ENCODE results near the gene RIPK3.
A peak's percentile ranks its signal among the peaks of the same experiment; 100 is the strongest.
"Not testable (repeated sequence)": the region's sequence is repeated elsewhere in the genome, so short reads cannot be mapped to it uniquely, and the experiment has no call there.

The RIPK3 gene

DNA sequence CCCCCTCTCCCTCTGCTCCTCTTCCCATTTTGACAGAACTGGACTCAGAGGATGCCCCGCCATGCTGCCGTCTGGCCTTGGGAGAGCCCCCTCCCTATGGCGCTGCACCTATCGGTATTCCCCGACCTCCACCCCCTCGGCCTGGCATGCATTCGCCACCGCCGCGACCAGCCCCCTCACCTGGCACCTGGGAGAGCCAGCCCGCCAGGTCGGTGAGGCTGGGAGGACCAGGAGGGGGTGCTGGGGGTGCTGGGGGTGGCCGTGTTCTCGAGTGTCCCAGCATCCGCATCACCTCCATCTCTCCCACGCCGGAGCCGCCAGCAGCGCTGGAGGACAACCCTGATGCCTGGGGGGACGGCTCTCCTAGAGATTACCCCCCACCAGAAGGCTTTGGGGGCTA lies 29.7 kb upstream of the RIPK3 start:
- DNase-seq, result no peak

DNA sequence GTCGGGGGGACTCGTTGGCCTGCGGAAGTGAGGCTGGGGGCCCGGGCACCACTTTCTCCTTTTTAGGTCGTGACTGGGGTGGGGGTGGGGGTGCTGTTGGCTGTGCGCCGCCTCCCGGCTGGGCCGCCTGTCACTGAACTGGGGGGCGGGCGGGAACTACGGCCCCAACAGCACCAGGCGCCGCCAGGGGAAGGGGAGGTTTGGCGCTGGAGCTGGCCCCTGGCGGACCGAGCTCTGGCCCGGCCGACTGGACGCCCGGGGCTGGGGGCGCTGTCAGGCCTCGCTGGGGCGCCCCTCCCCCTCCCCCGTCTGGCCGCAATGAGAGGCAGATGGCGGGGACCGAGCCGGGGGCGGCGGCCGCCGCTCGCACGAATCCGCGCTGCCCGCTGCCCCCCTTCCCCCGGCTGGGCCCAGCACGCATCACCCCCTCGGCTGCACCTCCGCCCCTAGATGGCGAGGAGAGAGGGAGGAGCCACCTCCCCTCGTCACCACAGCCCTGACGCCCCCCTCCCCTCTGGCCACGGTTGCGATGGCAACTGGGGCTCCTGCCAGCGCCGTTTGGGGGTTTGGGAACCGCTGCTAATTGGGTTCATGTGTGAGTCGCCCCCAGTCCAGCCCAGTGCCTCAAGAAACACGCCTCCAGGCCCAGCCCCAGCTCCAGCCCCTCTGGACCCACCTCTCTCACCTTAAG lies 28.9 kb upstream of the RIPK3 start:
- peak in 1 of 4 experiments; percentile 16 for DNase-seq

DNA sequence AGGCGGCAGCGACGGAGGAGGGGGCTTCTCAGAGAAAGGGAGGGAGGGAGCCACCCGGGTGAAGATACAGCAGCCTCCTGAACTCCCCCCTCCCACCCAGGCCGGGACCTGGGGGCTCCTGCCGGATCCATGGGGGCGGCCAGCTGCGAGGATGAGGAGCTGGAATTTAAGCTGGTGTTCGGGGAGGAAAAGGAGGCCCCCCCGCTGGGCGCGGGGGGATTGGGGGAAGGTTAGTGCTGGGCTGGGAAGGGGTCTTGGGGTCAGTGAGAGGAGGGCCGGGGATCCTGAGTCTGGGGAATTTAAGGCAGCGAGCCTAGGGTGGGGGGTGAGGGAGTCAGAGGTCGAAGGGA lies 28.4 kb upstream of the RIPK3 start:
- DNase-seq, result no peak

DNA sequence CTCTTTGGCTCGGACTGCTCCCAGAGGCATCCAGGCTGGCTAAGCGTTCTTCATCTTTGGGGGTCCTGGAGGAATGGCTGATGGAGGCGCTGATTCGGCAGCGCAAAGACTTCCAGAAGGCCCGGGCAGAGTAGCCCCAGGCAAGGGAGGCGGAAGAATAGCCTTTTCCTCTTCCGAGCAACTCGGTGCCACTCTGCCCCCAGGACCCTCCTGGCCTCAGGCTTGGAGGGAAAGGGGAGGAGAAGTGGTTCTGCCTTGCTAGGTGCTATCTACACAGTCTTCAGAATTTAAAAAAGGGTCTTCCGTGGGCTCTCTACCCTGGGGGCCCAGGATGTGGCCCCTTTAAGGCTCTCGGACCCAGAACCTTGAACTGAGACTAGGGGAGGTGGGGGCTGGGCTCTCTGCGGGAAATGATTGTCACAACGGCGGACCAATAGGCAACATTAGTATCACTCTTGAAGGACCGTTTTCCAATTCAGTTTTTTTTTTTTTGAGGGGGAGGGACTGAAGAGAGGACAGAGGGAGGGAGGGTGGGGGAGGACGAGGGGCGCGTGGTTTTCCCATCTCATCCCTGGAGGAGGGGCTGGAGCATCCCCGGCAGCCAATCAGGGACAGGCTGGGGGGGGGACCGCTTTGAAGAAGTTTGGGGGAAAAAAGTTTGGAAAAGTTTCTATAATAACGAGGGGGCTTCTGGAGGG lies 27.9 kb upstream of the RIPK3 start, which contains the start of gene NFATC4:
Gene NFATC4, plus strand, starts transcription at position 671 of the 698 bp plus-strand sequence. CDS start 157 bp downstream, outside the sequence.
- DNase-seq, result no peak

DNA sequence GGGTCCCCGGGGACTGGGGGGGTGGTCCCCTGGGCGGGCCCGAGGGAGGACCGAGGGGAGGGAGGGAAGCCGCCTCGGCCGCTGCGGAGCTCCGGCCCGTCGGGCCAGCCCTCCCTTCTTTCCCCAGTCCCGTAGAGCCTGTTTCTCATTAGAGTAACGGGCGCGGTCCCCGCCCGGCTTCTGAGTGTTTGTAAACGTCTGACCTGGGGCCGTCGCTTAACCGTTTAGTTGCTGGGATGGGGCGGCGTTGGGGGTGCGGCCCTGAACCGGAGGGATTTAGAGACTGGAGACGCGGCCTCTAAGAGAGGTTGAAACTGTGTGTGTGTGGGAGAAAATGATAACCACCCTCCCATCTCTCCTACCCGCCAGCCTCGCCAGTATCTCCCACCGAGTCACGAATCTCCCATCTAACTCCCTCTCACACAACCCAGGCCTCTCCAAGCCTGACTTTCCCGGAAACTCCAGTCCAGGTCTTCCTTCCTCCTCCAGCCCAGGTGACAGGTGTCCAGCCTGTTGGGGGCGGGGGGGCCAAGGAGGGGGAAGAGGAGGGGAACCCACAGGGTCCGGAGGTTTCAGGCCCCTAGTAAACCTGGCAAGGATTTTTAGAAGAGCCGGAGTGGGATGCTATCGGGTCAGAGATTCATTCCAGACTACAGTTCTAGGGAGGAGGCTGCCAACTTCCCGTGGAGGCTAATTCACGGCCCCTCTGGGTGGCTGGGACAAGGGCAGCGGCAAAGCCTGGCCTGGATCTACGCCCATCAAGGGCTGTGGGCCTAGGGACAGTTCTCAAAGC lies 27.1 kb upstream of the RIPK3 start:
- DNase-seq, result peak in 2 of 4 experiments; percentile 23 to 30

DNA sequence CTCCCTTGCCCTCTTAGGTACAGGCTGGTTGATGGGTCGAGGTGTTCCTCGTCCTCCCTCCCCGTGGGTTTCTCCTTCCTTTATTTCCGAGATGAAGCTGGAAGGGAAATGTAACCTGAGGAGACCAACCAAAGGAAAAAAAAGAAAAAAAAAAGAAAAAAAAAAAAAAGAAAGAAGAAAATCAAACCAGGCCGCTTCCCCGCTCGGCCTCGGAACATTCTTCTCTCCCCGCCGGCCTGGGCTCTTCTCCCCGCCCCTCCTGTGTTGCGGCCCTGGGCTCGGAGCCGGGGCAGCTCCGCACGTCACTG lies 26.6 kb upstream of the RIPK3 start:
- DNase-seq, result no peak

DNA sequence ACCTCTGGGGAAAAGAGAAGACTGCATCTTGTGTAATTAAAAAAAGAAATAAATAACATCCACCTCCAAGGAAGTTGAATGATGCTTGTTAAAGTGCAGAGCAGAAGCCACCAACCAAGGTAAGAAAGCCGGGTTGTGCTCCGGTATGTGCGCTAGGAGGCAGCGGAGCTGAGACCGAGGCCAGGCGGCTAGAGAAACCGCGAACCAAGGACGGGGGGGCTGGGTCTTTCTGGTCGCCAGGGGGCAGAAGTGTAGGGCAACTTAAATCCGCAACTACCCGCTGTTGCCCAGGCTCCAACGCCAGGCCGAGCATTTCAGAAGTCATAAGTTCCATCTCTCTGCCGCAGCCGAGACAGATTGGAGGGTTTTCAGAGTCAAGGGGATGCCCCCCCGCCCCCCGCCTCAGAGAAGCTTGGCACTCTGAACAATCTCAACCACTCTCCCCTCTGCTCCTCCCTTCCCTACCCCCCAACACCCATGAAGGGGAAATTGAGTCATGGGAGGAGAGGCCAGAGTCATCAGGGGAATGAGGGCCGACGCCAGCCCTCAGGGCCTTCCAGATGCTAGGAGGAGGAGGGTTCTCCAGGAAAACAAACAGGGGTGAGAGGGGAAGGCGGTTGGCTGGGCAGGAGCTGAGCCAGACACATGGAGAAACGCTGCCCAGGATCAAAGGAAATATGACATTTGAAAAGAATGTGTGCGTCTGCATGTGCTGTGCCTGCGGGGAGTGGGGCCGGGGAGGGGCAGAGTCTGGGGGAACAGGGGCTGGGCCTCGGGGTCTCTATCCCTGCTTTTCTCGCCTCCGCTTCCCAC lies 26.0 kb upstream of the RIPK3 start:
- peak; percentile 78 to 91 (median 81) for DNase-seq

DNA sequence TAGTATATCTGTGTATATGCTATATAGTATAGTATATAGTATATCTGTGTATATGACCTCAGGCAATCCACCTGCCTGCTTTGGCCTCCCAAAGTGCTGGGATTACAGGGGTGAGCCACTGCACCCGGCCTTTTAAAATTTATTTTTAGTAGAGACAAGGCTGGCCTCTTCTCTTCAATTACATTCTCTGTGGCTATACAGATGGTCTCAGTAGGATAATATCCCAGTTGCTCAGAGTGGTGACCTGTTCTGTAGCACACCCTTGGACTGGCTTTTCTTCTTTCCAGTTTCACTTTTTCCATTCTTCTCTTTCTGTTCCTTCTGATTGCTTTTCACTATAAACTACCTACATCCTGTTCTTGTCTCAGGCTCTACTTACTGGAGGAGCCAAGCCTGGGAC lies 25.1 kb upstream of the RIPK3 start:
- no peak for DNase-seq

DNA sequence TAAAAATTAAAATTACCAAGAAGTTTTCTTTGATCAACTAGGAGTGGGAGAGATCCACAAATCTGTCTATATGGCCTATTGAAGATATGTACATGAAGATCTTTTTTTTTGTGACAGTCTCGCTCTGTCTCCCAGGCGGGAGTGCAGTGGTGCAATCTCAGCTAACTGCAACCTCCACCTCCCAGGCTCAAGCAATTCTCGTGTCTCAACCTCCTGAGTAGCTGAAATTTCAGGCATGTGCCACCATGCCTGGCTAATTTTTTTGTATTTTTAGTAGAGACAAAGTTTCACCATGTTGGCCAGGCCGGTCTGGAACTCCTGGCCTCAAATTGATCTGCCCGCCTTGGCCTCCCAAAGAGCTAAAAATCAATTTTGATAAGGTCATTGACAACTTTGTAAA lies 23.6 kb upstream of the RIPK3 start:
- DNase-seq, result no peak

DNA sequence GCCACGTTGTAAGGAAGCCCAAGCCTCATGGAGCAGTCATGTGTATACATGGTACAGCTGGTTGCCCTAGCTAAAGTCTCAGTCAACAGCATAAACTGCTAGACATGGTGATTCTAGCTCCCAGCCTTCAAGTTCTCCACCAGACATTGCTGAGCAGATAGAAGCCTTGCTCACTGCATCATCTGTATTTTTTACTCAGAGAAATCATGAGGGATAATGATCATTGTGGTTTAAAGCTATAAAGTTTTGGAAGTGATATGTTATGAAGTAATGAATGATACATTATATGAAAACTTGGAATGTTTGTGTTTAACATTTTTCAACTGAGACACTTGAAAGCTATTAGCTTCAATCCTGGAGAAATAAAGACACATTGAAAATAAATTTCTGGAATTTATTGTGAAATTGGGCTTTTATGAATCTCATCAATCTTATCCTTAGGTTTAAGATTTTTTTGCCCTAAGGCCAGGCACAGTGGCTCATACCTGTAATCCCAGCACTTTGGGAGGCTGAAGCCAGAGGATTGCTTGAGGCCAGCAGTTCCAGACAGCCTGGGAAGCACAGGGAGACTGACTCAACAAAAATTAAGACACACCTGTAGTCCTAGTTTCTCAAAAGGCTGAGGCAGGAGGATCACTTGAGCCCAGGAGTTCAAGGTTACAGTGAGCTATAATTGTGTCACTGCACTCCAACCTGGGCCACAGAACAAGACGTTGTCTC lies 22.6 kb upstream of the RIPK3 start:
- no peak for DNase-seq

DNA sequence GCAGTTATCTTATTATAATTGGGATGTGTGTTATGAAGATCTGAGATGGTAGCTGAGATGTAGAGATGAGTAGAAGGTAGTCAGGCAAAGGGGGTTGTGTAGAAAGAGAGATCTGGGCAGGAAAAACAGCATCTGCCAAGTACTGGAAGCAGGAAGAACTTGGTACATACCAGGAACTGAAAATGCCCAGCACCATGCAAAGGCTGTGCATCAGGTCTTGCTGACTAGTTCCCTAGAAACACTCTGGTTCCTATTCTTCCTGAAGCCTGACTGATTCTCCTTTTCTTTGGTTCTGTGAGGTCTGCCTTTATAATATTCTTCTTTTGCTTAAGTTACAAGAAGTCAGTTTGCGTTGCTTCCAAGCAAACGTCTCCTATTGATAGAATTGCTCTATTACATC lies 21.5 kb upstream of the RIPK3 start:
- peak; percentile 44 to 77 (median 65) for DNase-seq

DNA sequence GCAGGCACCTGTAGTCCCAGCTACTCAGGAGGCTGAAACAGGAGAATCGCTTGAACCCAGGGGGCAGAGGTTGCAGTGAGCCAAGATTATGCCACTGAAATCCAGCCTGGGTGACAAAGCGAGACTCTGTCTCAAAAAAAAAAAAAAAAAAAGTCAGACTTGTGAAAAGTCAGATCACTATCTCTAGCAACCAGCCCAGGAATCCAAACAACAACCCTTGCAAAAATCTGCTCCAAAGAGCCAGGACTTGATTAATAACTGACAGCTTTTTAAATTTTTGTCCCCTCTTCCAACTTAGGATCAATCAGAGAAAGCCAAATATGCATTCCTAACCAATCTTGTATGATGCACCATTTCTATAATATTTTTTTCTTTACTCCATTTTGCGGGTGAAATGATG lies 20.5 kb upstream of the RIPK3 start:
- no peak for DNase-seq

DNA sequence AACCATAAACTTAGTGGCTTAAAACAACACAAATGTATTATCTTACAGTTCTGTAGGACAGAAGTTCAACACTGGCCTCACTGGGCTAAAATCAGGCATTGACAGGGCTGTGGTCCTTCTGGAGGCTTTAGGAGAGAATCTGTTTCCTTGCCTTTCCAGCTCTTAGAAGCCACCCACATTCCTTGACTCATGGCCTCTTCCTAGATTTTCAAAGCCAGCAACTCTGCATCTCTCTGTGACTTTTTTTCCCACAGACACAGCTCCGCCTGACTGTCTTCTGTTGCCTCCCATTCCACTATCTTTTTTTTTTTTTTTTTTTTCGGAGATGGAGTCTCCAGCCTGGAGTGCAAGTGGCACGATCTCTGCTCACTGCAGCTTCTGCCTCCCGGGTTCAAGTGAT lies 16.4 kb upstream of the RIPK3 start:
- DNase-seq, result no peak

DNA sequence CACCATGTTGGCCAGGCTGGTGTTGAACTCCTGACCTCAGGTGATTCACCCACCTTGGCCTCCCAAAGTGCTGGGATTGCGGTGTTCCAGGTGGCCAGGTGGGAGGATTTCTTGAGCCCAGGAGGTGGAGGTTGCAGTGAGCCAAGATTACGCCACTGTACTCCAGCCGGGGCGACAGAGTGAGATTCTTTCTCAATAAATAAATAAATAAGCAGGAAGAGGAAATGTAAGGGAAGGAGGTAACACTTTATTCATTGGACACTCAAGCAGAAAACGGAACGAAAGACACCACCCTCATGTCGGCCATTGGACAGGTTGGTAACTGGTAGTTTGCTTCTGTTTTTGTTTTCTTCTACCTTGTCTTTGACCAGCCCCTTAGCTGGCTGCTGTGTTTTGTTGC lies 15.2 kb upstream of the RIPK3 start:
- no peak for DNase-seq

DNA sequence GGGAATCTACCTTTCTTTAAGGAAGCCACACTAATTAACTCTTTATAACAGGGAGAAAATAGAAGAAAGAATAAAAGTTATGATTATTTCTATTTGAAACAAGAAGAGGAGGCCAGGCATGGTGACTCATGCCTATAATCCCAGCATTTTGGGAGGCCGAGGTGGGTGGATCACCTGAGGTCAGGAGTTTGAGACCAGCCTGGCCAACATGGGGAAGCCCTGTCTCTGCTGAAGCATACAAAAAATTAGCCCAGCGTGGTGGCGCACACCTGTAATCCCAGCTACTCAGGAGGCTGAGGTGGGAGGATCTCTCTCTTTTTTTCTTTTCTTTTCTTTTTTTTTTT lies 14.7 kb upstream of the RIPK3 start:
- not testable (repeated sequence) for DNase-seq

DNA sequence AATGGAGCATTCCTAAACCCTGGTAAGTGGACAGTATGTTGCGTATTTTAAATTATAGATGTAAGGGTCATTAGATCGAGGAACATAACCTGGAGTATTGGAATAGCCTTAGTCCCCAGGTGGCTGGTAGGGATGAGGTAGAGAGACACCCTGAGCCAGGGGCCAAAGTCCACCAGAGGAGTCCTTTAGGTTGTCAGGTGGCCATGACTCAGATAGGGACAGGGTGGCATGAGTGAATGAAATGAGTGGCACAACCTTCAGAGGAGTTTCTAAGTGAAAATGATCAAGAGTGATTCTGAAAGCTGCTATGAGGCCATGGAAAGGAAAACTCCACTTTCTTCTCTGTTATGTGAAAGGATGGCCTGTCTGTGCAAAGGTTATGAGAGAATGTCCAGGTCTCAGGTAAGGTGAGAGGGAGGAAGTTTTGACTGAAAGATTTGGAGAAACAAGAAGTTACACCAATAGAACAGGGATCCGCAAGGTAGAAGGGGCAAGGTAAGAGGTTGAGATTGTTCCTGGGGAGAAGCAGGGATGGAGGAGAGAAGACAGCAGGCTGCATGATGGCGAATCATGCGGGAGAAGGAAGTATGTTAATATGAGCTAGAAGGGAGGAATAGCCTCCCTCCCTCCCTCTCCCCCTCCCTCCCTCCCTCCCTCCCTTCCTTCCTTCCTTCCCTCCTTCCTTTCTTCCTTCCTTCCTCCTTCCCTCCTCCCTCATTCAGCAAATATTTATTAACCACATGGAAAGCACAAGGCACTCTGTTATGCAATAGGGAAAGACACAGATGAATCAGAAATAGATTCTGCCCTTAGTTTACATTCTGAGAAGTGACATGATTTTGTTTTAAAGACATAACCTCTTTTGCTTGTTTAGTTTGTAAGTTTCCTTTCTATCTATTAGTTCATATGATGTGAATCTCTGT lies 14.0 kb upstream of the RIPK3 start:
- DNase-seq, result peak in 2 of 4 experiments; percentile 57 to 63

DNA sequence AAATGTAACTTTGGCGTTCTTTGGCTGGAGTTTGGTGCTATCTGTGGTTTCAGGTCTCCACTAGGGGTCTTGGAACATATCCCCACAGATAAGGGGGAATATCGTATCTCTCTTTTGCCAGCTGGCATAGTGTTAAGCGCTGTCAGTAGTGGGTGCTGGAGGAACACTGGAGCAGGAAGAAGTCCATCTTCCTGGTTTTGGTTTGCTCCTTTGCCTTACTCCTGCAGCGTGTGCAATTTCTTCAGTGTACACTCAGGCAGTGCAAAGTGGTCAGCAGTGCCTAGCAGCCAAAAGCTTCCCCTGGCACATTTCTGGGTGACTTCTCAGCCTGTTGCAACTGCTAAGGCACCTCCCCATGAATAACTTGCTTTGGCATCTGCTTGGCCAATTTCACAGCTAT lies 11.7 kb upstream of the RIPK3 start:
- DNase-seq, result peak; percentile 62 to 79 (median 74)

DNA sequence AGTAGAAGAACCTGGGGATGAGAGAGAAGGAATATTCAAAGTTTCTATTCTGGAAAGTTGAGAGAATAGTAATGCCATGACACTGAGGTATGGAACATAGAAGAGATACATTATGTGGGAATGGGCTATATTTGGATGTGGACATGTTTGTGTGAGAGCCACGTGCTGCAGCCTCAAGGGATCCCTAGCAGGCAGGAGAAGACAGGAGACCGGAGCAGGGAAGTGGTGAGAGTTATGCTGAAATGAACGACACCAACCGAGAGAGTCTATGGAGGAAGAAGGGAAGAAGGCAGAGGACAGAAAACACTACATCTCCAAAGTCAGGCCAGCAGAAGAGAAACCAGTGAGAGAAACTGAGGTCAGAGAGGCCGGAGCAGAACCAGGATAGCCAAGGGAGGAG lies 10.0 kb upstream of the RIPK3 start:
- no peak for DNase-seq

DNA sequence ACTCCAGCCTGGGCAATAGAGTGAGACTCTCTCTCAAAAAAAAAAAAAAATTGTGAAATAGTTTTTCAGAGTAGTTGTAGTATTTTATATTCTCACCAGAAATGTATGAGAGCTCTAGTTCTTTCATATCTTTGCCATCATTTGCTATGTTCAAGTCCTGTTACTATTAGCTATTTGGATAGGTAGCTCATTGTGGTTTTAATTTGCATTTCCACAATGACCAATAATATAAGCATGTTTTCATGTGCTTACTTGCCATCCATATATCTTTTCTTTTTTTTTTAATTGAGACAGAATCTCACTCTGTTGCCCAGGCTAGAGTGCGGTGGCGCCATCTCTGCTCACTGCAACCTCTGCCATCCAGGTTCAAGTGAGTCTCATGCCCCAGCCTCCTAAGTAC lies 8.4 kb upstream of the RIPK3 start:
- DNase-seq, result no peak

DNA sequence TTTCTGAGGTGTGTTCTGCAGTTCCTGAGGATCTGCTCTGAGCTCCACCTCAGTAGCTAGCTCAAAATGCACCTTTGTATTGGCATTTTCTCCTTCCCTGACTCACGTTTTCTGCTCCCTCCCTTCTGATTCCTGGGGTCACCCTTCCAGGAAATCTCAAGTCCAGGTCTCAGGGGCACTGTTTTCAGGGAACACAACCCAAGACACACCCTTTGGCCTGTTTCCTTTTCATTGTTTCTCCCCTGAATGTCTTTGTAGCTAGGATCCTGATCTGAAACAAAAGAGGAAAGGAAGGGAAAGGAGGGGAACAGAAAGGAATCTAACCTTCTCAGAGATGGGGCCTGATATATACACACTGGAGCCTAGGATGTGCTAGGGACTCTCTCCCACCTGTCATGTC lies 7.3 kb upstream of the RIPK3 start:
- no peak for DNase-seq
